Amniotic stem cell (primary cell): Measurements from ENCODE around the gene HIP1R.
"Not testable (repeated sequence)": the region's sequence is repeated elsewhere in the genome, so short reads cannot be mapped to it uniquely, and the experiment has no call there.

Experiments
- DNase-seq: peaks from one replicate; lab custom pipeline; 2025; lab: John Stamatoyannopoulos, UW

HIP1R gene

GRCh38 chr12:122876281-122876680, 41.0 kb downstream of the HIP1R start:
- not testable (repeated sequence) for DNase-seq

DNA sequence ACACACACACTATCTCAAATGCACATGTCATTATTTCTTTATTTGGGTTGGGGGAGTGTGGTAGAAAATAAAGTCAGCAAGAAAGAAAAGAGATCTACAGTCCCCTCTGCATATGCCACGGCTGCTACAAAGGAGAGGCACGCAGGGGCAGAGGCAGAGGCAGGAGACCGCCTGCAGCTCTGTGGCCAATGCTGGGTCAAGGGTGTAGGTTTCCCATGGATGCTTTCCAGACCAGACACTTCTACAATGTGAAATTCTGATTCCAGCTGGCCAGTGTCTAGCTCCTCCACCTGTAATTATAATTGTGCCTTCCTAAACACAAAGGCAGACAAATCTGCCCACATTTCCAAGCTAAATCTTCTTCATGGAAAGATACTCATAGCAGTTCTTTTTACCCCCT, 41.5 kb downstream of the HIP1R start:
- no peak for DNase-seq

GRCh38 chr12:122878780-122879612, 43.7 kb downstream of the HIP1R start:
- no peak for DNase-seq

- DNase-seq = no peak
These were observed 45.0 kb downstream of the HIP1R start for GRCh38 chr12:122880155-122880667.

- DNase-seq = no peak
These were observed 45.4 kb downstream of the HIP1R start for GRCh38 chr12:122880668-122881067.

- DNase-seq = no peak
These were observed 47.8 kb downstream of the HIP1R start for GRCh38 chr12:122882908-122883558.

GRCh38 chr12:122884091-122884826, 49.0 kb downstream of the HIP1R start:
- DNase-seq = no peak

GRCh38 chr12:122884860-122885259, 49.6 kb downstream of the HIP1R start:
- DNase-seq = no peak

DNA sequence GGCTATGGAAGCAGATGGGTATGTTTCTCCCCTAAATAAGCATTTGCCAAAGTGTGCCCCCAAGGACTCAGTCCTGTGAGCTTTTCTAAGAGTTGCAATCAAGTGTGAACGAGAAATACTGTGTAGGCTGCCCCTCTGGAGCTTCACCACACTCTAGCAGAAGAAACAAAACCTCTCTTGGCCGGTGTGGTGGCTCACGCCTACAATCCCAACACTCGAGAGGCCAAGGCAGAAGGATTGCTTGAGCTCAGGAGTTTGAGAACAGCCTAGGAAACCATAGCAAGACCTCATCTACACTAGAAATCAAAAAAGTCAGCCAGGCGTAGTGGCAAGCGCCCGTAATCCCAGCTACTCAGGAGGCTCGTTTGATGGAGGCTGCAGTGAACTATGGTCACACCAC, 50.9 kb downstream of the HIP1R start:
- DNase-seq = no peak

DNA sequence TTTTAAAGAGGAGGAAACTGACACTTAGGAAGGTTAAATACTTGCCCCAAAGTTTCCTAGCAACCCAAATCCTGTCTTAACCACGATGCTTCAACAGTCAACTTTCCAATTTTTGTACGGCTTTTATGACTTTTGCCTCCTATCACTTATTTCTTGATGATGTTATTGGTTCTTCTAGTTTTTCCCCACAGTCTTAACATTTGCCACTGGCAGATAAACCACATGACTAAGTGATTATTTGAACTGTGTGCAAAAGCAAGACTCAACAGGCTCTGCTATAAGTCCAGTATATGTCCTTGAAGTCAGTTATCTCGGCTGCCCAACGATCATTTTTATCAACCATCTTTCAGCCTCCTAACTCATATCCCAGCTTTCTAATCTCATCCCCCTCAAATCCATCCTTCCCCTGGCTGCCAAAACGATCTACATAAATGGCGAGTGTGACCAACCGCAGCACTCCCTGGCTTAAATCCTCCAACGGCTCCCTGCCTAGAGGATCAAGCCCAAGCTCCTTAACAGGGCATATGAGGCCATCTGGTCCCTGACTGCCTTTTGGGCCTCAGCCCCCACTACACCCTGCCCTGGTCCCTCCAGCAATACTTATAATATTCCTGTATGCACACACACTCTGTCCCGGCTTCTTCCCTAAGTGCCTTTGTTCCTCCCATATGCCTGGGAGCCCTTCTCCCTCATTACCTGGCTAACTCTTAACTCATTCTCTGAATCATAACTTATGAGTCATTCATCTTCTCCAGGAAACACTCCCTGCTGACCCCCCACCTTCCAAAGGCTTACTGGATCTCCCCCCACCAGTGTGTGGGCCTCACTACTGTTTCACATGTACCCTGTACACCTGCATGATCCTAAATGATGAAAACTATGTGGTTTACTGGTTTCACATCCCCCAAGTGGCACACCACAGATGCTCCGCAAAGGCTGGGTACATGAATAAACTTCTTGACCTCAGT, 51.9 kb downstream of the HIP1R start:
- DNase-seq = no peak

- DNase-seq = no peak
These were observed 52.6 kb downstream of the HIP1R start for GRCh38 chr12:122887819-122888212.

- no peak for DNase-seq
These were observed 53.0 kb downstream of the HIP1R start for GRCh38 chr12:122888232-122888752.

GRCh38 chr12:122889761-122890520, 54.7 kb downstream of the HIP1R start:
- DNase-seq = no peak

DNA sequence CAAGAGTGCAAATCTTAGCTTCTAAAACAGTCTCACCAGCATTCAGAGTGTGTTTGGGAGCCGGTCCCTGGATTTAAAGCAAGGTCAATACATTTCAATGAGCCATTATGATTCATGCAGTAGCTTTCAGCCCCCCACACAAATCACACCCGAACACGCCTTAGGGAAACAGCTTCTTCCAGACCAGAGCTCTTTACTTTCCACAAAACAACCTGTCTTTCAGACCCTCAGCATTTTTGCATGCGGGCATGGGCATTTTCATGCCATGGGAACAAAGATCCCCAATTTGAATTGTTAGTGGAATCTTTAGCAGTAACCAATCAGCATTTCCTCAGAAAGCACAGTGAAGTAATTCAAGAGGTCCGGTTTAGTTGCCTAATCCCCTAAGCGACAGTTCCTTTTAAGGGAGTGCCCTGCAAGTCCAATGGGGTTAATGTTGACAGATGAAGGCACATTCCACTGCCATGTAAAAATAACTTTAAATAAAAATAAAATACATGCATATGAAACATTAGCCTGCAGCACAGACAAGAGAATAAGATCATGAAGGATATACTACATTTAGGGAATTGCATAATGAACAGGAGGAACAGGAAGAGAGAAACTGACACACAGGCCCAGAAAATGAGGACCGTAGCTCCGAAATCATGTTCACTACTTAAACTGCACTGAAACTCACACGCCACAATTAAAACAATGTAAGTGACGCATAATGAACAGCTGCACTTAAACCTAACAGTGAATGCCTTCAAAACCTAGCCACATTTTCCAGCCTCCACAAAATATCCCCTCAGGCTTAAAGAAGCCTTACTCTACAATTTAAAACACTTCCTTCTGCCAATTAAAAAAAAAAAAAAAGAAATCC, 56.6 kb downstream of the HIP1R start:
- DNase-seq = peak; percentile 30

- not testable (repeated sequence) for DNase-seq
These were observed 57.5 kb downstream of the HIP1R start for GRCh38 chr12:122892724-122893123.

DNA sequence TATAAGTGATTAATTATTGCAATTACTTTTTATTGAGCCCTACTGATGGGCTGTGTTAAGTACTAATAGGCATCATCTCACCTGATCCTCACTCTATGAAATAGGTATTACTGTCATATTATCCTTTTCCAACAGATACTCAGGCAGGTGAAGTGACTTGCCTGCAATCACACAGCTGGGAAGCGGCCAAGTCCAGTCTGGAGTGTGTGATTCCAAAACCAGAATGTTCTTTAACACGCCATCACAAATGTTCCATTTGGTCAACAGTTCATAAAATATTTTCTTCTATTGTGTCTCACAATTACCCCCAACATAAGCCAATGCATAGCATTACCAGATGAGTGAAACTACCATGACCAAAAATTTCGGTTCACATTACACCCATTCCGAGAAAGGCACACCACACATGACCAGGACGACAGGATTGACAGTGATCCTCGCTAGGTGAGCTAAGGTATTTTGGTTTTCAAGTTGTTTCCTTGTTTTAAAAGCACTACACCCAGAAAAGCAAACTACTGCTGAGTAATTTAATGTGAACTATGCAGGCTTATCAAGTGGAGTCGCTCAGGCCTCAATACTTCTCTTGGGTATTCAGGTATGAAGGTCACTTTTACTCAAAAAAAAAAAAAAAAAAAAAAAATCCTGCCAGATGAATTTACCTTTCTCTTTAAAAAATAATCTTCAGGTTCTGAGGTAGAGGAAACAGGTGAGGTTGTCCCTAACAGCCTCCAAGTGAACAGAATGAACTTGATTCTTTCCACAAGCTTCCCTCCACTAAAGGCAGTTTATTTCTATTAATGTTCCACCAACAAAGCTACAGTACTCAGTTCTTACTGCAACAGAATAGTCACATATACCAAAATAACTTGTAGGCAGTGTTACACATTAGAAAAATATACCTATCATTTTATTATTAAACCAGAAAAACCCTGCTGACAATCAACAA, 58.2 kb downstream of the HIP1R start:
- DNase-seq = no peak

- no peak for DNase-seq
These were observed 59.2 kb downstream of the HIP1R start for GRCh38 chr12:122894193-122895121.
